Endothelial cell of umbilical vein (primary cell): Measurements from ENCODE around the gene C4orf54. TPM values are rescaled to one million over a fixed set of nuclear protein-coding genes. Genes with fewer than 3 reads are reported as not detected.

Experiments used
- BruUV-seq: library from RNA; stranded (reverse); fragments of 400-500 nt; replicated peaks from 2 replicates; lab custom pipeline; 2021; lab: Mats Ljungman, UMichigan
- CTCF ChIA-PET: fragments of 300-600, 350-600 bp; sonication (Branson Sonifier 250); formaldehyde crosslinking; loops from one replicate; lab custom pipeline; 2021; ENCODE audit warnings: antibody characterized with exemption, inconsistent platforms; lab: Charles Lee
- POLR2A ChIA-PET: fragments of 300-600, 350-600 bp; sonication (Branson Sonifier 250); formaldehyde crosslinking; loops from one replicate; lab custom pipeline; 2021; ENCODE audit warnings: antibody characterized with exemption, inconsistent platforms; lab: Charles Lee
- DNase-seq: peaks from one replicate; pipeline ENCODE4 v3.0.0-alpha.2; 2011; ENCODE audit warnings: low read depth, low spot score
- FAIRE-seq: peaks from 2 replicates; lab custom pipeline; 2011; peaks lifted over from hg19 to GRCh38; lab: Jason Lieb, UNC
- H2AFZ ChIP-seq: 2 replicates; pipeline ENCODE4 v1.6.0; 2012; ENCODE audit warnings: low read depth, low read length, control low read depth, inconsistent platforms
- H3K27ac ChIP-seq: 2 replicates; pipeline ENCODE4 v1.5.1; 2011; ENCODE audit warnings: low read depth, mild to moderate bottlenecking, control low read depth, low read length, moderate library complexity; ENCODE audit not compliant: insufficient read depth
- H3K27me3 ChIP-seq, 2 experiments: 2 replicates each; pipeline versions ENCODE4 v1.6.0 to v1.6.1; 2011; ENCODE audit warnings: low read length in 2 of 2, mixed read lengths in 1 of 2; ENCODE audit not compliant: control insufficient read depth in 2 of 2, insufficient read depth in 2 of 2
- H3K36me3 ChIP-seq, 2 experiments: 2 replicates in 1 of 2; 3 replicates in 1 of 2; pipeline ENCODE4 v1.5.1; 2011; ENCODE audit warnings: low read length in 2 of 2, mild to moderate bottlenecking in 1 of 2, moderate library complexity in 1 of 2; ENCODE audit not compliant: control insufficient read depth in 2 of 2, insufficient read depth in 2 of 2; ENCODE audit errors: extremely low read depth in 1 of 2
- H3K4me1 ChIP-seq: 3 replicates; pipeline ENCODE4 v1.5.1; 2011; ENCODE audit warnings: mild to moderate bottlenecking, low read length; ENCODE audit not compliant: control insufficient read depth, insufficient read depth; ENCODE audit errors: extremely low read depth
- H3K4me2 ChIP-seq: 2 replicates; pipeline ENCODE4 v1.6.1; 2011; ENCODE audit warnings: low read length, control low read depth, mixed read lengths; ENCODE audit not compliant: insufficient read depth
- H3K4me3 ChIP-seq, 3 experiments: fragments of 200-600 bp in 1 of 3; sonication (generic), shearing (Covaris generic) in 1 of 3; replicated peaks in 1 of 3; 2 replicates each; pipeline ENCODE4 v1.5.1; 2011 to 2016; ENCODE audit warnings: control low read depth in 3 of 3, low read length in 3 of 3, mild to moderate bottlenecking in 2 of 3, inconsistent platforms in 1 of 3, low read depth in 1 of 3, moderate library complexity in 1 of 3; ENCODE audit not compliant: insufficient read depth in 1 of 3
- H3K79me2 ChIP-seq: 2 replicates; pipeline ENCODE4 v1.6.0; 2012; ENCODE audit warnings: low read length, inconsistent platforms; ENCODE audit not compliant: control insufficient read depth, insufficient read depth
- H3K9ac ChIP-seq: replicated peaks from 2 replicates; pipeline ENCODE3; 2011; ENCODE audit warnings: low read length, control low read depth; ENCODE audit not compliant: insufficient read depth; ENCODE audit errors: extremely low read depth
- H3K9me1 ChIP-seq: replicated peaks from 3 replicates; pipeline ENCODE4 v1.6.0; 2011; ENCODE audit warnings: mild to moderate bottlenecking, low read length; ENCODE audit not compliant: control insufficient read depth, insufficient read depth; ENCODE audit errors: extremely low read depth
- H3K9me3 ChIP-seq: replicated peaks from 2 replicates; pipeline ENCODE4 v1.5.1; 2012; ENCODE audit warnings: low read length, inconsistent platforms; ENCODE audit not compliant: control insufficient read depth, insufficient read depth
- H4K20me1 ChIP-seq: replicated peaks from 2 replicates; pipeline ENCODE3; 2011; ENCODE audit warnings: mild to moderate bottlenecking, low read length; ENCODE audit not compliant: control insufficient read depth, insufficient read depth; ENCODE audit errors: extremely low read depth
- FOS ChIP-seq: IDR thresholded peaks from 2 replicates; pipeline ENCODE4 v1.6.1; 2011; ENCODE audit warnings: mild to moderate bottlenecking, low read length, moderate library complexity, borderline replicate concordance; ENCODE audit not compliant: insufficient read depth
- JUN ChIP-seq: IDR thresholded peaks from 2 replicates; pipeline ENCODE4 v1.6.1; 2011; ENCODE audit warnings: borderline replicate concordance, low read depth; ENCODE audit not compliant: insufficient read length, insufficient read depth
- MYC ChIP-seq: IDR thresholded peaks from one replicate; pipeline ENCODE4 v1.6.1; 2011; ENCODE audit warnings: mild to moderate bottlenecking, low read depth, low read length
- POLR2A ChIP-seq: IDR thresholded peaks from 2 replicates; pipeline ENCODE4 v1.6.1; 2012; ENCODE audit warnings: low read depth, mild to moderate bottlenecking, control low read depth, low read length
- POLR2AphosphoS5 ChIP-seq: IDR thresholded peaks from 2 replicates; pipeline ENCODE4 v1.6.1; 2012; ENCODE audit warnings: low read depth, mild to moderate bottlenecking, control low read depth, low read length, moderate library complexity; ENCODE audit not compliant: insufficient read depth
- dilution Hi-C: fragments of 300-500 bp; cut with MboI; formaldehyde crosslinking; loops from one replicate; pipeline ENCODE4 v1.15.0; 2019; ENCODE audit warnings: low sequenced_read_pairs; ENCODE audit not compliant: extremely low pct_ligation_motif_present
- intact Hi-C: fragments of 100-400 bp; cut with micrococcal nuclease; formaldehyde crosslinking; loops from one replicate; pipeline ENCODE4 v1.10.0; 2022
- polyA plus RNA-seq, 4 experiments: library from polyadenylated mRNA; depleted of rRNA in 3 of 4; stranded (reverse) in 3 of 4; unstranded in 1 of 4; fragments of >200 nt; gene quantifications; 2 replicates each; pipeline versions ENCODE4 v1.2.1 to v1.2.3, GENCODE V29; 2011 to 2012; ENCODE audit warnings: missing spikeins in 1 of 4
- total RNA-seq: library from RNA; stranded (reverse); gene quantifications from 2 replicates; pipeline ENCODE4 v1.2.3, GENCODE V29; 2021
- TF ChIP-seq, protein P1 (sequence below): IDR thresholded peaks from 2 replicates; pipeline ENCODE4 v1.6.1; 2011; ENCODE audit not compliant: insufficient read depth, insufficient read length
- TF ChIP-seq, protein P2 (sequence below), 2 donors: IDR thresholded peaks; 1 replicate in 1 of 2; 2 replicates in 1 of 2; pipeline ENCODE4 v1.5.1; 2011; ENCODE audit warnings: low read length in 2 of 2, mild to moderate bottlenecking in 2 of 2, moderate library complexity in 2 of 2, control low read depth in 1 of 2, inconsistent platforms in 1 of 2, low read depth in 1 of 2; ENCODE audit not compliant: insufficient read depth in 1 of 2; ENCODE audit errors: extremely low read depth in 1 of 2

C4orf54 gene
- total and polyA plus RNA-seq, 2 donors (not counting 3 experiments of a cell fraction or from before 2014, with no cell fraction given), result not detected

GRCh38 chr4:99628040-99628439 is 29.6 kb downstream of the C4orf54 start:
- Histone ChIP-seq H3K4me2 (no peak overlapping the region), H3K9ac (no peak overlapping the region), H3K27ac (no peak overlapping the region), H3K4me1 (no peaks in the 10 kb centered on the region), H3K79me2 (no peaks in the 10 kb centered on the region), H3K36me3 (no peaks in the 10 kb centered on the region), H2AFZ (no peak overlapping the region), H3K4me3 (no peak overlapping the region), H3K27me3 (no peaks in the 10 kb centered on the region), H3K9me1 (no peaks in the 10 kb centered on the region), H4K20me1 (no peaks in the 10 kb centered on the region), H3K9me3 (no peaks in the 10 kb centered on the region)
- no TSS peak for BruUV-seq
- TF ChIP-seq, protein P1, sequence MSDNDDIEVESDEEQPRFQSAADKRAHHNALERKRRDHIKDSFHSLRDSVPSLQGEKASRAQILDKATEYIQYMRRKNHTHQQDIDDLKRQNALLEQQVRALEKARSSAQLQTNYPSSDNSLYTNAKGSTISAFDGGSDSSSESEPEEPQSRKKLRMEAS, result no peak
- TF ChIP-seq JUN, result no peak
- TF ChIP-seq POLR2AphosphoS5, result no peak
- TF ChIP-seq MYC, result no peak
- TF ChIP-seq FOS, result no peak
- TF ChIP-seq POLR2A, result no peak
- TF ChIP-seq, protein P2, sequence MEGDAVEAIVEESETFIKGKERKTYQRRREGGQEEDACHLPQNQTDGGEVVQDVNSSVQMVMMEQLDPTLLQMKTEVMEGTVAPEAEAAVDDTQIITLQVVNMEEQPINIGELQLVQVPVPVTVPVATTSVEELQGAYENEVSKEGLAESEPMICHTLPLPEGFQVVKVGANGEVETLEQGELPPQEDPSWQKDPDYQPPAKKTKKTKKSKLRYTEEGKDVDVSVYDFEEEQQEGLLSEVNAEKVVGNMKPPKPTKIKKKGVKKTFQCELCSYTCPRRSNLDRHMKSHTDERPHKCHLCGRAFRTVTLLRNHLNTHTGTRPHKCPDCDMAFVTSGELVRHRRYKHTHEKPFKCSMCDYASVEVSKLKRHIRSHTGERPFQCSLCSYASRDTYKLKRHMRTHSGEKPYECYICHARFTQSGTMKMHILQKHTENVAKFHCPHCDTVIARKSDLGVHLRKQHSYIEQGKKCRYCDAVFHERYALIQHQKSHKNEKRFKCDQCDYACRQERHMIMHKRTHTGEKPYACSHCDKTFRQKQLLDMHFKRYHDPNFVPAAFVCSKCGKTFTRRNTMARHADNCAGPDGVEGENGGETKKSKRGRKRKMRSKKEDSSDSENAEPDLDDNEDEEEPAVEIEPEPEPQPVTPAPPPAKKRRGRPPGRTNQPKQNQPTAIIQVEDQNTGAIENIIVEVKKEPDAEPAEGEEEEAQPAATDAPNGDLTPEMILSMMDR (IDR thresholded peaks at IDR 0.05; ENCODE audit: extremely low read depth in 1 of 2, insufficient read depth in 1 of 2, low read depth in 1 of 2, low read length in 2 of 2), result no peak
- POLR2A ChIA-PET, result no interaction called here
- DNase-seq, result no peak
- CTCF ChIA-PET, result no interaction called here
- FAIRE-seq, result no peak
- intact Hi-C loops, result no loop called here
- dilution Hi-C loops, result no loop called here
